Endodermal cell (in vitro differentiated cells): ENCODE results near the gene CARD11. TPM values are rescaled to one million over a fixed set of nuclear protein-coding genes. Genes with fewer than 3 reads are reported as not detected.

Experiments
- DNase-seq: peaks from one replicate; pipeline ENCODE4 v3.0.0-alpha.2; 2017
- H3K27ac ChIP-seq: 2 replicates; pipeline ENCODE4 v1.5.1; 2013; ENCODE audit warnings: mild to moderate bottlenecking, low read depth, low read length, moderate library complexity
- H3K27me3 ChIP-seq: 2 replicates; pipeline ENCODE4 v1.6.1; 2013; ENCODE audit warnings: mild to moderate bottlenecking, low read length, moderate library complexity; ENCODE audit not compliant: insufficient read depth, control insufficient read depth, poor library complexity, severe bottlenecking
- H3K36me3 ChIP-seq: 2 replicates; pipeline ENCODE4 v1.7.0; 2013; ENCODE audit warnings: mild to moderate bottlenecking, low read length, moderate library complexity; ENCODE audit not compliant: control insufficient read depth, insufficient read depth
- H3K4me1 ChIP-seq: one replicate; pipeline ENCODE4 v1.7.0; 2013; ENCODE audit warnings: low read length; ENCODE audit not compliant: control insufficient read depth, insufficient read depth
- H3K4me3 ChIP-seq: 2 replicates; pipeline ENCODE4 v1.5.1; 2013; ENCODE audit warnings: mild to moderate bottlenecking, low read length, moderate library complexity
- H3K9ac ChIP-seq: 2 replicates; pipeline ENCODE4 v1.6.1; 2013; ENCODE audit warnings: mild to moderate bottlenecking, low read length, moderate library complexity; ENCODE audit not compliant: poor library complexity, severe bottlenecking; ENCODE audit errors: extremely low read depth
- H3K9me3 ChIP-seq: 2 replicates; pipeline ENCODE4 v1.6.1; 2013; ENCODE audit warnings: mild to moderate bottlenecking, low read length, moderate library complexity; ENCODE audit not compliant: control insufficient read depth
- H3K27ac Mint-ChIP-seq: 2 replicates; pipeline ENCODE4 v1.8.0; 2020; ENCODE audit warnings: mixed read lengths
- H3K27me3 Mint-ChIP-seq: 2 replicates; pipeline ENCODE4 v1.8.0; 2021; ENCODE audit warnings: mild to moderate bottlenecking, mixed read lengths; ENCODE audit not compliant: insufficient read depth
- H3K36me3 Mint-ChIP-seq: 2 replicates; pipeline ENCODE4 v1.8.0; 2020; ENCODE audit warnings: low read depth, mixed read lengths
- H3K4me1 Mint-ChIP-seq: 2 replicates; pipeline ENCODE4 v1.8.0; 2020; ENCODE audit warnings: mixed read lengths
- H3K4me3 Mint-ChIP-seq: 2 replicates; pipeline ENCODE4 v1.8.0; 2020; ENCODE audit warnings: mild to moderate bottlenecking, moderate library complexity, mixed read lengths
- H3K9me3 Mint-ChIP-seq: 2 replicates; pipeline ENCODE4 v1.8.0; 2020; ENCODE audit warnings: mild to moderate bottlenecking, mixed read lengths
- CTCF ChIP-seq: fragments of 200-600 bp; sonication (generic); conservative IDR thresholded peaks from 2 replicates; pipeline ENCODE4 v1.5.0; 2021; ENCODE audit warnings: antibody characterized with exemption, mild to moderate bottlenecking
- WGBS, 2 experiments: methylation state at CpG; one replicate each; pipeline versions ENCODE4 v1.1.5 to v1.1.7; 2013; ENCODE audit warnings: missing lambda C conversion rate in 2 of 2, mixed read lengths in 1 of 2; ENCODE audit not compliant: insufficient coverage in 1 of 2, insufficient read length in 1 of 2; 5-methylcytosine and 5-hydroxymethylcytosine counted together
- total RNA-seq, 2 donors: library from RNA; stranded (reverse); fragmentation: NEBNext Ultra II Directional in 1 of 2; extraction: Animal tissue kit (Norgen Biotek cat#: 25700) in 1 of 2; gene quantifications; 2 replicates in 1 of 2; 3 replicates in 1 of 2; pipeline ENCODE4 v1.2.1, GENCODE V29; 2021

CARD11 gene
- total RNA-seq, 2 donors from 2014 or later: 7.2 to 10.8 TPM

- H3K9ac ChIP-seq: no peak overlapping the region
- H3K36me3 ChIP-seq: no peaks in the 10 kb centered on the region
- H3K9me3 ChIP-seq: no peaks in the 10 kb centered on the region
- no peak for TF ChIP-seq CTCF
- Mint-ChIP-seq H3K9me3 (no peaks in the 10 kb centered on the region), H3K4me3 (no peak overlapping the region), H3K27me3 (no peaks in the 10 kb centered on the region), H3K36me3 (peaks cover 13% of the 10 kb centered on the region), H3K4me1 (peaks cover 2% of the 10 kb centered on the region), H3K27ac (peak overlapping the region; percentile 61)
- H3K27me3 ChIP-seq: no peaks in the 10 kb centered on the region
- H3K4me3 ChIP-seq: no peak overlapping the region
- H3K4me1 ChIP-seq: no peaks in the 10 kb centered on the region
- H3K27ac ChIP-seq: no peak overlapping the region
- WGBS, 2 experiments: 89 to 92% methylated on average over 12 to 13 of the region's 13 CpGs
- peak; percentile 33 for DNase-seq
These were observed 104.3 kb downstream of the CARD11 start for GRCh38 chr7:2939193-2939885.

GRCh38 chr7:2938514-2939192 lies 105.0 kb downstream of the CARD11 start:
- no peak overlapping the region for H3K4me3 Mint-ChIP-seq
- H3K9ac ChIP-seq: no peak overlapping the region
- H3K4me3 ChIP-seq: no peak overlapping the region
- no peak for TF ChIP-seq CTCF
- H3K27ac Mint-ChIP-seq: peak overlapping the region; percentile 61
- H3K27me3 ChIP-seq: no peaks in the 10 kb centered on the region
- H3K4me1 ChIP-seq: no peaks in the 10 kb centered on the region
- H3K36me3 Mint-ChIP-seq: peaks cover 9% of the 10 kb centered on the region
- WGBS, 2 experiments: 89 to 94% methylated on average over 14 to 19 of the region's 19 CpGs
- H3K36me3 ChIP-seq: no peaks in the 10 kb centered on the region
- no peaks in the 10 kb centered on the region for H3K27me3 Mint-ChIP-seq
- H3K27ac ChIP-seq: no peak overlapping the region
- H3K9me3 ChIP-seq: no peaks in the 10 kb centered on the region
- no peaks in the 10 kb centered on the region for H3K9me3 Mint-ChIP-seq
- H3K4me1 Mint-ChIP-seq: peaks cover 2% of the 10 kb centered on the region
- peak; percentile 46 for DNase-seq

- H3K27ac ChIP-seq: no peak overlapping the region
- no peak overlapping the region for H3K27ac Mint-ChIP-seq
- H3K27me3 Mint-ChIP-seq: no peaks in the 10 kb centered on the region
- TF ChIP-seq CTCF: no peak
- H3K9ac ChIP-seq: no peak overlapping the region
- peaks cover 9% of the 10 kb centered on the region for H3K36me3 Mint-ChIP-seq
- WGBS, 2 experiments: 93 to 94% methylated on average over 11 to 19 of the region's 19 CpGs
- DNase-seq: peak; percentile 26
- H3K9me3 Mint-ChIP-seq: no peaks in the 10 kb centered on the region
- H3K4me3 ChIP-seq: no peak overlapping the region
- no peaks in the 10 kb centered on the region for H3K27me3 ChIP-seq
- peaks cover 2% of the 10 kb centered on the region for H3K4me1 Mint-ChIP-seq
- H3K9me3 ChIP-seq: no peaks in the 10 kb centered on the region
- H3K4me1 ChIP-seq: no peaks in the 10 kb centered on the region
- no peak overlapping the region for H3K4me3 Mint-ChIP-seq
- no peaks in the 10 kb centered on the region for H3K36me3 ChIP-seq
These were observed 105.8 kb downstream of the CARD11 start for GRCh38 chr7:2937701-2938513.
